RWPE2 (cell line): ENCODE data around the gene CAPN1.

Experiments used
- ATAC-seq: fragments of 200-7000 bp; cut with Tn5 transposase; 3 replicates; pipeline ENCODE4 v1.9.1; 2021; ENCODE audit warnings: low read depth
- DNase-seq: peaks from one replicate; pipeline ENCODE4 v3.0.0-alpha.2; 2020; ENCODE audit warnings: low spot score
- H3K27ac ChIP-seq: fragments of 450-650 bp; 2 replicates; pipeline ENCODE4 v1.5.1; 2017; ENCODE audit warnings: mild to moderate bottlenecking; ENCODE audit not compliant: poor library complexity, severe bottlenecking
- H3K27me3 ChIP-seq: fragments of 250-450 bp; sonication (Bioruptor Pico); 2 replicates; pipeline ENCODE4 v1.5.1; 2021; ENCODE audit warnings: mild to moderate bottlenecking, moderate library complexity; ENCODE audit not compliant: insufficient read depth, poor library complexity, severe bottlenecking
- H3K36me3 ChIP-seq: fragments of 250-450 bp; sonication (Bioruptor Pico); 2 replicates; pipeline ENCODE4 v1.5.1; 2020; ENCODE audit warnings: low read depth, mild to moderate bottlenecking, moderate library complexity
- H3K4me1 ChIP-seq: fragments of 250-450 bp; sonication (Bioruptor Pico); 2 replicates; pipeline ENCODE4 v1.5.1; 2021; ENCODE audit warnings: mild to moderate bottlenecking, moderate library complexity; ENCODE audit not compliant: insufficient read depth, poor library complexity, severe bottlenecking
- H3K4me3 ChIP-seq: fragments of 250-450 bp; sonication (Bioruptor Pico); 2 replicates; pipeline ENCODE4 v1.5.1; 2021; ENCODE audit warnings: mild to moderate bottlenecking, moderate library complexity; ENCODE audit not compliant: severe bottlenecking
- H3K9me3 ChIP-seq: fragments of 250-450 bp; sonication (Bioruptor Pico); 2 replicates; pipeline ENCODE4 v1.5.1; 2021; ENCODE audit warnings: mild to moderate bottlenecking, moderate library complexity; ENCODE audit not compliant: severe bottlenecking
- CTCF ChIP-seq: fragments of 450-650 bp; IDR thresholded peaks from one replicate; pipeline ENCODE4 v1.5.1; 2017; ENCODE audit warnings: mild to moderate bottlenecking, moderate library complexity; ENCODE audit not compliant: poor library complexity, severe bottlenecking

CAPN1 gene

GRCh38 chr11:65211293-65212105 lies 29.8 kb downstream of the CAPN1 start:
- ATAC-seq (no peak), DNase-seq (no peak)
- Histone ChIP-seq H3K27me3 (no peaks in the 10 kb centered on the region), H3K4me3 (no peak overlapping the region), H3K27ac (no peak overlapping the region), H3K9me3 (no peaks in the 10 kb centered on the region), H3K36me3 (peaks cover 48% of the 10 kb centered on the region), H3K4me1 (no peaks in the 10 kb centered on the region)
- TF ChIP-seq CTCF: no peak

DNA sequence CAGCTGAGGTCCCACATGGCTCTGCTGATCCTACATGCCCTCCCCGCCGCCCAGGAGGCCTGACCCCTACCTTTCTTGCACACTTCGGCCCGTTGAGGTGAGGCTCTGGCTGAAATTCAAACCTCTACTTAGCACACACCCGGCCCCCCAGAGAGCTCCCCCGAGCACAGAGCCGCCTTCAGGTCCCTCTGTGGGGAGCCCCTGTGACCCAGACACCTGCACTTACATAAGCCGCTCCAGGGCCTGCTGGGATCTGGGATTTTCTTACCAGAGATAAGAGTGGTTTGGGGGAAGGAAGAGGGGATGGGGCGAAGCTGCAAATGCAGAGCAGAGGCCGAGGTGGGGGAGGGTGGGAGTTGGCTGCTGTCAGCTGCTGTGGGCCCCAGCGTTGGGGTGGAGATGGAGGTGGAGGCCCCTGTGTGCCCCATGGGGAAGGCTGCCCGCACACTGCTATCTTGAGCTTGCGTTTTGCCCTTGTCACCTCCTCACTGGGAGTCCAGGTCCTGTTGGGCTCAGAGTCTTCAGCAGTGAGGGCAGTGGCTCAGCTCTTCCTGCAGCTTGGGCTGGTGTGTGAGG lies 30.6 kb downstream of the CAPN1 start:
- no peak for TF ChIP-seq CTCF
- no peaks in the 10 kb centered on the region for H3K9me3 ChIP-seq
- no peak overlapping the region for H3K4me3 ChIP-seq
- no peaks in the 10 kb centered on the region for H3K4me1 ChIP-seq
- no peak overlapping the region for H3K27ac ChIP-seq
- H3K36me3 ChIP-seq: peaks cover 42% of the 10 kb centered on the region
- ATAC-seq (no peak), DNase-seq (no peak)
- H3K27me3 ChIP-seq: no peaks in the 10 kb centered on the region

DNA sequence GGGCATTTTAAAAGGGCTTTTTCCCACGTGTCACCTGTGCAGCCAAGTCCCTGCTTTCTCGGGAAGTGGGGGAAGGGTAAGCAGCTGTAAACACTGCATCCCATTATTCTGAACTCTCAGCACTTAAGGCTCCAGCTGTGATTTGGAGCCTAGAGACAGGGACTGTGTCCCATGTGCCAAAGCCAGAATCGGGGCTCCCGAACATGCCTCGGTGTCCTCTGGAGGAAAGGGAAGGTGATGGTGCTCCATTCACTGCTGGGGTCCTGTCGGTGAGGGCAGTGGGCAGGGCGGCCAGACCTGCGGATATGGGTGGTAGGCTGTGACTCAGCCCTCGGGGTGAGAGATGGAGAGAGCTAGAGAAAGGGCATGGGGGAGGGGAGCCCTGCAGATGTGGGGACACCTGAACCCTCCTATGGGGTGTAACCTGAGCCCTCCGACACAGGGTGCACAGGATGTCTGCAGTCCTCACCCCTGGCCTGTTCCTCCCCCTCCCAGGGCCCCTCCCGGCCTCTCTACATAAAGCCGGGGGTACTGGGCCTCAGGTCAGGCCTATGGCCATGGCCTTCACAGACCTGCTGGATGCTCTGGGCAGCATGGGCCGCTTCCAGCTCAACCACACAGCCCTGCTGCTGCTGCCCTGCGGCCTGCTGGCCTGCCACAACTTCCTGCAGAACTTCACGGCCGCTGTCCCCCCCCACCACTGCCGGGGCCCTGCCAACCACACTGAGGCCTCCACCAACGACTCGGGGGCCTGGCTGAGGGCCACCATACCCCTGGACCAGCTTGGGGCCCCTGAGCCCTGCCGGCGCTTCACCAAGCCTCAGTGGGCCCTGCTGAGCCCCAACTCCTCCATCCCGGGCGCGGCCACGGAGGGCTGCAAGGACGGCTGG lies 31.8 kb downstream of the CAPN1 start:
- Histone ChIP-seq H3K27ac (no peak overlapping the region), H3K9me3 (no peaks in the 10 kb centered on the region), H3K4me1 (no peaks in the 10 kb centered on the region), H3K36me3 (peaks cover 29% of the 10 kb centered on the region), H3K27me3 (no peaks in the 10 kb centered on the region), H3K4me3 (no peak overlapping the region)
- no peak for TF ChIP-seq CTCF
- peak; percentile 28 for ATAC-seq
- DNase-seq: no peak

DNA sequence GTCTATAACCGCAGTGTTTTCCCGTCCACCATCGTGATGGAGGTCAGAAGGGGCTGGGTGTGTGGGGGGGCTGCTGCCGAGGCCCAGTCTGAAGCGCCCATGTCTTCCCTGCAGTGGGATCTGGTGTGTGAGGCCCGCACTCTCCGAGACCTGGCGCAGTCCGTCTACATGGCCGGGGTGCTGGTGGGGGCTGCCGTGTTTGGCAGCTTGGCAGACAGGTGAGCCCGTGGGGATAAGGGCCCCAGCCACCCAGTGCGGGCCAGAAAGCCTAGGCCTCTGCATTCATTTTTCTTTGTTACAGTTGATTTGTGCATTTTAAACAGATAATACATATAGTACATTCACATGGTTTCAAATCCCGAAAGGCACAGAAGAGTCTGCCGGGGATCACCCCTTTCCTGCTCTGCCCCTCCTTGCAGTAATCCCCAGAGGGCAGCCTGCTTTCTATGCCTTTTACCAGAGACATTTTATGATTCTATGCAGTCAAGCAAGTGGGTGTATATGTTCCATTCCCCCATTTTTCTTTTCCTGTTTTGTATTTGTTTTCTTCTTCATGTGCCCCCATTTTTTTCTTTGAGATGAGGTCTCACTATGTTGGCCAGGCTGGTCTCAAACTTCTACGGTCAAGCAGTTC lies 32.6 kb downstream of the CAPN1 start:
- Histone ChIP-seq H3K27ac (no peak overlapping the region), H3K9me3 (no peaks in the 10 kb centered on the region), H3K4me3 (no peak overlapping the region), H3K27me3 (no peaks in the 10 kb centered on the region), H3K36me3 (peaks cover 21% of the 10 kb centered on the region), H3K4me1 (no peaks in the 10 kb centered on the region)
- no peak for TF ChIP-seq CTCF
- DNase-seq (no peak), ATAC-seq (no peak)
